Pulmonary artery endothelial cell (primary cell): Measurements from ENCODE around the gene LRRC8C. TPM values are rescaled to one million over a fixed set of nuclear protein-coding genes. Genes with fewer than 3 reads are reported as not detected.
"Not testable (repeated sequence)": the region's sequence is repeated elsewhere in the genome, so short reads cannot be mapped to it uniquely, and the experiment has no call there.

Source experiments
- DNase-seq: peaks from one replicate; pipeline ENCODE4 v3.0.0-alpha.2; 2011; ENCODE audit warnings: low read depth, low spot score
- total RNA-seq: library from RNA; depleted of rRNA; stranded (reverse); fragments of >200 nt; gene quantifications from 2 replicates; pipeline ENCODE4 v1.2.3, GENCODE V29; 2014

The LRRC8C gene
- 24.3 and 24.4 TPM in 2 replicates for total RNA-seq

DNA sequence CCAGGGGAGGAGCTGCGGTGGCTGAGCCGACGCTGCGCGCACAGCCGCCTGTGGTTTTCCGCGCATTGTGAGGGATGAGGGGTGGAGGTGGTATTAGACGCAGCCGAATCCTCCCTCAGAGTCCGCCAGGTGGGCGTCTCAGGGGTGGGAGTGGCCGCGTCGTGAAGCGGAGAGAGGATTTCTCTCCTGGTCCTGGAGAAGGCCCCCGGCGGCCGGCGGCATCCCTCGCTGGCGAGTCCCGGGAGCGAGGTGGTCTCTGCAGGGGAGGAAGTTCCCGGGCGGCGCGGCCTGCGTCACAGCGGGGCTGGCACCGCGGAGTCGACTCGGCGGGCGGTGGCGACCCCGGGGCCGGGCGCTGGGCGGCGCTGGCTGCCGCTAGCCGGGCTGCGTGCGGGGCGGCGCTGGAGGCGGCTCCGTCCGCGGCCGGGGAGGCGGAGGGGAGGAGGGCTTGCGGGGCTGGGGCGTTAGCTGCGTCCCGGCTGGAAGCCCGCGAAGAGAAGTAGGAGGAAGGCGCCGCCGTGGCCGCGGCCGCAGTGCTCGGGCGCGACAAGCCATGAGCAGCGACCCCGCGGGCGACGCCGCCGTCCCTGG lies at the start of gene LRRC8C:
TSS of gene LRRC8C (plus strand) at position 464 of the 591 bp plus-strand sequence. CDS start 53,354 bp downstream, outside the sequence.
- peak; percentile 55 for DNase-seq

DNA sequence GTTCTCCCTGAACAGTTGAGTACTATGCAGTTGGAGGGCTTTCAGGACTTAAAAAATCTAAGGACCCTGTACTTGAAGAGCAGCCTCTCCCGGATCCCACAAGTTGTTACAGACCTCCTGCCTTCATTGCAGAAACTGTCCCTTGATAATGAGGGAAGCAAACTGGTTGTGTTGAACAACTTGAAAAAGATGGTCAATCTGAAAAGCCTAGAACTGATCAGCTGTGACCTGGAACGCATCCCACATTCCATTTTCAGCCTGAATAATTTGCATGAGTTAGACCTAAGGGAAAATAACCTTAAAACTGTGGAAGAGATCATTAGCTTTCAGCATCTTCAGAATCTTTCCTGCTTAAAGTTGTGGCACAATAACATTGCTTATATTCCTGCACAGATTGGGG lies 48.7 kb upstream of the LRRC8C start:
- no peak for DNase-seq

DNA sequence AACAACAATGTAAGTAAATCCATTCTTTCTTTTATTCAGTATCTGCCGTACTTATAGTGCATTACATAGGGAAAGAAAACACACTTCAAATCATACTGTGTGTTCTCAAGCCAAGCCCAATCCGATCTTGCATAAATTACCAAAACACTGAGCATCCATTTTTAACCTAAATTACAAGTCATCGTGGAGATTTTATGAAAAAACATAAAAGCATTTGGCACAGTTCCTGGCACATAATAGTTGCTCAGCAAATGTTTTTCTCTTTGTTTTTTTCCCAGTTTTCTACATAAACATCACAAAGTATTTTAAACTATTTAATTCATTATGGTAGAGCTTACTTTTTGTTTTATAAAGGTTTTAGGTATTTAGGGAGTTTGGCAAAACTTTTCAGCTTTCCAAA lies 48.1 kb upstream of the LRRC8C start:
- DNase-seq: no peak

DNA sequence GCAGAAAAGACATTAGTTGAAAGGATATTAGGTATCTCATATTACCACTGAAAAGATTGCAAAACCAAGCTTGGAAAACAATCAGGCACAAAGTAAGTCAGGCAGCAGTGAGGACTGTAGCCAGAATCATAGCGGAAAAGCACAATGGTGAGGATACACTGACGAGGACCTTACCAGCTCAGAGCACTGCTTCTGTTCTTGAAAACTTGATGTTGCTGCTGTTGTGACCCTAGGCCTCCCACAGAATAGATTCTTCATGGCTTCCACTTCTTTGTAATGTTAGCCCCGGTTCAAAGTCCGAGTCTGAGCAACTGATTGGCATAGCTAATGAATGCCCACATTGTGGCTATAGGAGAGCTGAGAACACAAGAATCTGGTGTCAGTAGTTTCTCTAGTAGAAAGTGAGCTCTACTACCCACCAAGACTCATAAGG lies 45.2 kb upstream of the LRRC8C start:
- no peak for DNase-seq

DNA sequence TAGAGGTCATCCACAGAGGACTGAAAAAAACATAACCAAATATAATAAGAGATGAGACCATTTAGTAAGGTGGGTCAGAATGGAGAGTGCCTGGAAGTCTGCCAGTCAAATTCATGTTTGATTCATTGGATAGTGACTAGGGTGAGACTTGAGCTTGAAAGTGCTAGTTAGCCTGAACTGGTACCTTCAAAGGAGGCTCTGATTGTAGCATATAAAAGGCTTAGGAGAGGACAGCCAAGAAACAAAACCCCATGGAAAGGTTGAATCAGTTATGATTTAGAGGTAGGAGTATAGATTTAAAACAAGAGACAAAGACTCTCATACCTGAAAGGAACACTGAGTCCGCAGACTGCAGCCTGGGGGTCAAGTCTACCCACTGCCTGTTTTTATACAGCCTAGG lies 44.4 kb upstream of the LRRC8C start:
- DNase-seq: no peak

DNA sequence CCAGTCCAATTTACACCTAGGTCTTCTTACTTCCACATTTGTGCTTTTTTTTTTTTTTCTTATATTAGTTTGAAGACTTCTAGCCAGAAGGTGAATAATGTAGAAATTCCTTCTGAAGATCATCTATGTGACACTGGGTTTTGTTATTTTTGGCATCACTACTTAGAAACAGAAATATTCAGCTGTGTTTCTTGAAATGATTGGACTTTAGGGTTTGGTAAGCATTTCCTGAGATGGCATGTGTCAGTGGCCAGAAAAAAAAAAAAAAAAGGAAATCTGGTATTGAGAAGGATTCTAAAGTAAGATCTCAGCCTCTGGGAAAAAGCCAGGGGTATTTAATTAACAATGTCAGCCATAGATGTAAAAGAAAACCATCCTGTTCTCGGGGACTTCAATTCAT lies 43.4 kb upstream of the LRRC8C start:
- peak; percentile 45 for DNase-seq

DNA sequence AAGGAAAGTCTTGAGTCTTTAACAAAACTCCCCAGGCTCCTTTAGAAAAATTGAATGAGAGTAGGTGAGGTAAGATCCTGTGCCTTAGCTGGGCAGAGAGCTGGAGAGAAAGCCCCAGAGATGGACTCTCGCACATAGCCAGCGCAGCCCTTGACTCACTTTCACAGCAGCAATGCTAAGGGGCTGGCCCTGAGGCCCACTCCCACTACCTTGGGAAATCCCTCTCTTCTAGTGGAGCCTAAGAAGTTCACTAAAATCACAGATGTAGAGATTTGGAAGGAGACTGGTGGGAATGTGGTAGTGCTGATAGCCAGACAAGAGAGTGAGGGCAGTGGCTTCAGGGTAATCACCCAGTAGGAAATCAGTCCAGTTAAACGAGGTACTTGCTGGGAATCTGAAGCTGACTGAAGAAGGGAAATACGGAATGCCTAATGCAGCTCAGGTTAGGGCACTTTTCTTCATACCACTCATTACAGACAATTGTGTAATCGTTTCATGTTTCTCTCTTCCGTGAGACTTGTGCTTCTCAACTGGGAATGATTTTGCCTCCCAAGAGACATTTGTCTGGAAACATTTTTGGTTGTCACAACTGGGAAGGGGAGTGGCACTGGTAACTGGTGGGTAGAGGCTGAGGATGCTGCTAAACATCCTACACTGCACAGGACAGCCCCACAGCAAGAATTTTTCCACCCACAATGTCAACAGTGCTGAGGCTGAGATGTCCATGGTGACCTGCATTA lies 42.4 kb upstream of the LRRC8C start:
- no peak for DNase-seq

DNA sequence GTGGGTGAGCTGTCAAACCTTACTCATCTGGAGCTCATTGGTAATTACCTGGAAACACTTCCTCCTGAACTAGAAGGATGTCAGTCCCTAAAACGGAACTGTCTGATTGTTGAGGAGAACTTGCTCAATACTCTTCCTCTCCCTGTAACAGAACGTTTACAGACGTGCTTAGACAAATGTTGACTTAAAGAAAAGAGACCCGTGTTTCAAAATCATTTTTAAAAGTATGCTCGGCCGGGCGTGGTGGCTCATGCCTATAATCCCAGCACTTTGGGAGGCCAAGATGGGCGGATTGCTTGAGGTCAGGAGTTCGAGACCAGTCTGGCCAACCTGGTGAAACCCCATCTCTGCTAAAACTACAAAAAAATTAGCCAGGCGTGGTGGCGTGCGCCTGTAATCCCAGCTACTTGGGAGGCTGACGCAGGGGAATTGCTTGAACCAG lies 40.0 kb upstream of the LRRC8C start:
- DNase-seq: not testable (repeated sequence)

DNA sequence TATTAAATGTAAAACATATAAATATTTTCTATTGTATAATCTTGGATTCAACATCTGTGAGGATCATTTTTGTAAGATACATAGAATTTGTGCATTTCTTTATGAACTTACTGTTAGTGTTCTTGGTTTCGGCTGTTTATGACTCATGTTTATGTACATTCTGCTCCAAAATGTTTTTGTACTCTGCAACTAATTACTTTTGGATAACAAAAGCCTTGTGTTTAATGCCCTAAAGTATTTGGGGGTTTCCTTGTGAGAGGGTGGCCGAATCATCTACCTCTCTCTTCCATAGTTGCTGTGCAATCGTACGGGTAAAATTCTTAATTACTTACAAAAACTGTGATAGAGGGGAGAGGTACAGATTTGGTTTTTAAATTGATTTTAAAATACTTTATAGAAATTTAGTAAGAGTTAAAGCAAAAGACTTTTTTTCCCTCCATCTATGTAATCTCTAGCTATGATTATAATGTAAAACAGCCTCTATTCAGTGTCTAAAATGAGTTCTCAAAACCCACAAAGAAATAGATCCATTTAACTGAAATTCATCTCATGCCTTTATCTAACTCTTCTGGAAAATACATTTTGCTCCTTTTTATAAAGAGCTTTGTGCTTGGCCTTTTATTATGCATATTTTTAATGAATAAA lies 38.7 kb upstream of the LRRC8C start:
- DNase-seq: no peak

DNA sequence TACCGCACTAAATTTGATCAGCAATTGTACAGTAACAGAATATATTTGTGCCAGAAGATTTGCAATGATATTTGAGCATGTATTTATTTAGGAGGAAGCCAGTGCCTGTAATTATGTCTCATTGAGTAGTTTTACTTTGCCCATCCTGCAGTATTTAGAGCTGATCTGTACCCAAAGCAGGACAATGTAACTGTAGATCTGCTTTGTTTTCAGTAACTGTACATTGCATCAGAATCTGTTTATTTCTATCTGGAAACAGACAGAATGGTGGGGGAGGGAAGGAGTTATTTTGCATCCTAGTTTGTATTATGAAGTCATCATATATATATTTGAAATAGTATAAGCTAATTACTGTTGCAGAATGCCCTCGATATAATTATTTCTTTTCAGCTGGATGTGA lies 36.2 kb upstream of the LRRC8C start:
- DNase-seq: no peak

DNA sequence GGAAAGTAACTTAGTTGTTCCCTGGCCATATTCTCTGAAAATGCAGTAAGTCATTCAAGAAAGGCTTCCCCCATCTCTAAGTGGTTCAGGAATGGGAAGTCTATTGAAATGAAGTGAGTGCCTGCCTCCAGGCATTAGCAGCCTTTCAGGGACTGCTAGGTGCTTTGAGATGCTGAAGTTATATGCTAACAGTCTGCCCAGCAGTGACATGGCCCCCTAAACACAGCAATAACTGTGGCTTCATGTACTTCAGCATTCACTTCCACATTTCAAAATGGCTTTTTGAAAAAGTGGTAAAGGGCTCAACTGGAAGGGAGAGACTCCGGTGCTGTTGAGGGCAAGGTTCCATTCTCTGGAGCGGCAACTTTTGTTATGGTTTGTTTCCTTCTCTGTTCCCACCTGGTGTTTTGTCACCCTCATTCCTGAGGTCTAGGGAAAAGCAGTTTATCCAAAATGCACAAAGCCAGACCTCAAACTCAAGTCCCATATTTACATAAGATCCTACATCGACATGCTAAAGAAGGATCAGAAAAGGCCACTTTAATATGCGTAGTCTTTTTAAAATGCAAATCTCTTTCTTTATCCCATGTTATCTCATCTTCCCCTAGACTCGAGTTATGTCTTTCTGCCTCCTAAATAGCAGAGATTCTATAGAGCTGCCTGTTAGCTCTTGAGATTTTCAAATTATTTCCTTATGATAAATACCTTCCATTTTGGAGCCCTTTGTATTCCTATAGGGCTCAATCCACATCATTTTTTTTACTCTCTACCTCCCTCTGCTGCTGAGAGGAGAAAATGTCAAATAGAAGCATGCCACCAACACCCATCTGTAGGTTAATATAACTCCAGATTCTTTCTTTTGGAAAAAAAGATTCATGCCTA lies 34.2 kb upstream of the LRRC8C start:
- DNase-seq: no peak

DNA sequence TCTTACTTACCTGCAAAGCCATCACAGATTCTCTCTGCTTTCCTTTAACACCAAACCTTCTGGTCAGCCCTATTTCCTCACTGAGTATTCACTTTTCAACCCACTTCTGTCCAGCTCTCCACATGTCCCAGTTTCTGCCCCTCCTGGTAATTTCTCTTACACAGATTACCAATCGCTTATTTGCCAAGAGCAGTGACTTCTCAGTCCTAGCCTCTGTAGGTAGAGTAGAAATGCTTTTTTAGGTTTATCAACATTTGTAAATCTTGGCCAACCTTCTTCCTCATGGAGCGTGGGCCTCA lies 33.6 kb upstream of the LRRC8C start:
- no peak for DNase-seq

DNA sequence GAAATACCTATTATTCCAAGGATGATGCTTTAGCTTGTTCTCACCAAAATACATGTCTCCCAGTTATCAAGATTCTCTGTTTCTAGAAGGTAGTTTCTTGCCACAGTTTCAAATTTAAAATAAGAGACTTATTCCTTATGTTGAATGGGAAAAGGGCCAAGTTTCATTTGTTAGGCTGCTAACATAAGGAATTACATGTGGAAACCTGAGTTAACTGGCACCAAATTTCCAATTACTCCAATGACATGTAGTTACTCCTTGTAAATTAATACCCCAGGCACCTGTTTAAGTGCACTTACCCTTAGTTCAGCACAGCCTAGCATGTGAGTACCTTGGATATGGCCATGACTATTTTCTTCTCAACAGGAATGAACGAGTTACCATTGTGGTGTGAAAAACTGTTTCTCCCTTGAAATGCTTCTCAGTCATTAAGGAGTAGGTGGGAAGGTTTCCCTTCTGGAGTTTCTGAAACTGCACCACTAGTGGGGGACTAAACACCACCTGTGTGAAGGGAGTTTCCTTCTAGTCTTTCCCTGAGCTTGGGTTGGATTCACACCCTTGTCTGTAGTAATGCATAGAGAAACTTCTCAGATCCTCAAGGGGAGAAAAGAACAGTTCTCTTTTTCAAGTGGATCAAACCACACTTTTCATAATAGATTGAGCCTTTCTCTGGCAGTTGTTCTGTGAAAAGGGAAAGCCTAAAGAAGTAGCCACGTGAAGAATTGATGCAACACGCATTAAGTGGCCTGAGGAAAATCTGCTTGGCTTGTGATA lies 32.3 kb upstream of the LRRC8C start:
- DNase-seq: no peak

DNA sequence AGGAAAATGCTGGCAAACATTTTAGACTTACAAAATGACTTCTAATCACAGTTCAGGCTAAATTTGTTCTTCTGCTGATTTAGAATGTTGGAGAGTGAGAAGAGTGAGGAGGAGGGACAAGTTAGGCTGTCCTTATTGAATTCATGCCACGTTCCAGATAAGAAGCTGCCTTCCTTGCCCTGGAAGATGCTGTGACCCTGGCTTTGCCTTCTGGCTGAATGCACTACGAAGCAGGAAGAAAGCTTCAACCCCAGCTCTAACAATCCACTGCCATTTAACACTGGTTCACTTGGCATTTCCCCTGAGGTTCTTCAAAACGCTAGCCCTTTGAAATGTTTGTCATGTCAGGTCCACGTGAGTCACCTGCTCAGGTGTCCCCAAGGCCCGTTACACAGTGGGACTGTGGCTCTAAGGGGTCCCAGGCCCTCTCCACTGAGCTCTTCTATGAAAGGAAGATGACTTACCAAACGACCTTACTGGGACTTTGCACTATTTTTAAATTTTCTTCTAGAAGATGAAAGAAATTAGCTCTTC lies 30.0 kb upstream of the LRRC8C start:
- no peak for DNase-seq

DNA sequence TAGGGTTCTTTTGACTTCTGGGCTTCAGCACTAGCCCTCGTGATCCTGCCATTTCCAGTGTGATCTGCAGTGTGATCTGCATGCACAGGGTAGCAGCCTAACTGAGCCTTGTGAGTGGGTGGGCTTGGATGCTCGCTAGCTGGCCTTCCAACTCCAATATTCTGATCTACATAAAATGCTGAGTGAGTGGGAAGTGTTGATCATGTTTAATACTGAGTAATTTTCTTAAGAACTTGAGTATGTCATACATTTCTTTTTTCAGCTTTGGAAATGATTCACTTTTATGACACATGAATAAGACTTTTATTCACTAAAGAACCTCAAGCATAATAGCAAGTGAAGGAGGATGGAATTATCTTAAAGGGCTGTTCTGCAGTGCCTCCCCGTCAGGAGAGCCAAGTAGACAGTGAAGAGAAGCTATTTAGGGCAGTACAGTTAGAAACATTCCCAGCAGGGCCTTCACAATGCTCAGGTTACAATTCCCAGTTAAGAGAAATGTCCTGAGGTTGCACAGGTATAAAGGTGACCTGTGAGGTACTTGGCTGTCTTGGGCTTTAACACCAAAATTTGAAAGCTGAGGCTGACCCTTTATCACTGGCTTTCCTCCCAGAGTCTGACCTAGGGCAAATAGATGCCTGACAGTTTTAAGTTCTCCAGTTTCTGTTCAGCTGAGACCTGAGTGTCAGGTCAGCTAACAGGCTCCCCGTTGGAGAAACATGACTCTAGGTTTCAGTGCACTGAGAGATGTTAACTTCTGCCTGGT lies 29.1 kb upstream of the LRRC8C start:
- DNase-seq: no peak

DNA sequence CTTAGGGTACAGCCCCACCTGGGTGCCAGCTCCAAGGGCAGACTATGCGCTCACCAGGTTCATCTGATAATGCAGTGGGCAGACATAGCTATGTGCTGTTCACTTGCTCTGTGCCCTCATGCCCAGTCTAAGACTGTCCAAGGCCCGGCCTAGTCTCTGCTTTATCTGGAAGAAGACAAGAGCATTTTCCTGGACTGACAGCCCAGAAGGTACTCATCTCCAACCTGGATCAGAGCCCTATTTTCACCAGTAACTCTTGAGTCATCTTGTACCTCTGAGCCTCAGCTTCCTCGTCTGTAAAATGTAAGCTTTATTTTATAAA lies 28.5 kb upstream of the LRRC8C start:
- no peak for DNase-seq

DNA sequence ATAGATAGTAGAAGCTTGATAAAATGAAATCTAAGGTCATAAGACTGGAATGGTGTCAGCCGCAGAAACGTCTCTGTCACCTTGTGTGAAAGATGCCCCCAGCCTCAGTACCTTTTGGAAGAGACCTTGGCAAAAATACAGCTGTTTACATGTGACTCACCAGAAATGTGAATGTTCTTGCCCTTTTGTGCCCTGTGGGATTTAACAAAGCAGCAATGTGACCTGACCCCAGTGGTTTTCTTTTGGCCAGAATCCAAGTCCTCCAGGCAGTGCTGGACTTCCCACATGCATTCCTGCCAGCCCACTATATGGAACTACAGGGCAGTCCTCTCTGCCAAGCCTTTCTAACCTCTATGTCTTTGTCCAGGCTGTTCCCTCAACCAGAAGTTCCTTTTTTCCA lies 27.2 kb upstream of the LRRC8C start:
- DNase-seq: peak; percentile 67

DNA sequence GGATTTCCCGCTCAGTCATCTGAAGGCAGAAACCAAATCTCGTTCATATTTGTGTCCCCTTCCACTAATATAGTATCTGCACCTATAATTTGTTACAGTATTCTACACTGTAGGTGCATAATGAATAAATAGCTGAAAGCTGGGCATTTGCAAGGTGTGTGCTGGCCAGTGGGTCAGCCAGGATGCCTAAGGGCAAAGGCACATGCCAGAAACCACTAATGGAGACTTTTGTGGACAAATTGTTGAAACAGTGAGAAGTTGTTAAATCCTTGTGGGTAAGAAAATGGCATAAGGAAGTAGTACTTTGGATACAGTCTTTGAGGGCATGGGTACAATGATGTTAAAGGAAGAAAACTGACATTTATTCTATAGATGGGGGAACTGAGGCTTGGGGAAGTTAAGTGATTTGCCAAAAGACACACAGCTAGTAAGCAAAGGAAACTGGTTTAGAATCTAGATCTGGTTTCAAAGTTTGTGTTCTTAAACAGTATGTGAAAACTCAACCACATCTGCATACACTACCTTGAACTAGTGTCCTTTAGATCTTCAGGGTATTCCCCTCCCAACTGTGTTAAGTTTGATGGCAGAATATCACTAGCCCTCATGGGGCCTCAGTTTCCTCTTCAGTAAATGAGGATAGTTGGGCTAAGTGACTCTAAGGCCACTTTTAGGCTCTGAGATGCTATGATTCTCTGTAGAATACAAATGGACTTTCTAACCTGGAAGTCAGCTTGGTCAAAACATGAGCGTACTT lies 26.5 kb upstream of the LRRC8C start:
- no peak for DNase-seq

DNA sequence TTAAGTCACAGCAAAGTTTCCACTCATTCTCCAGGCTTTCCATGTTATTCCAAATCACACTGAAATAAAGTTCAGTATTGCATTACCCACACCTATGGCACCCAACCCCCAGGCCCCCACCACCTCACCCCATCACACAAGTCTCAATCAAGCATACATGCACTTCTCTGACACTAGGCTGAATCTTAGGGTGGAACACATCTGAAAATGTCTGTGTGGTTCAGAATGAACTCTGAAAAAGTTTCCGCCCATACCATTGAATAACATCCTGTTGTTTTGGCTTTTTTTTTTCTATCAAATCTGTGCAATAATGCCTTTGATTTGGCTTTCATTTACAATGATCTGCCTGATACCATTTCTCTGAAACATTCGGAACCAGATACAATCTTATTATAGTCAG lies 25.8 kb upstream of the LRRC8C start:
- DNase-seq: no peak
